Pons (tissue), 1 donor: Measurements from ENCODE around the gene PACSIN1.

Experiments used
- DNase-seq: peaks from one replicate; pipeline ENCODE4 v3.0.0-alpha.2; 2016; ENCODE audit warnings: low spot score

The PACSIN1 gene

GRCh38 chr6:34544776-34545471 is 79.0 kb downstream of the PACSIN1 start:
- DNase-seq, result no peak

GRCh38 chr6:34546551-34547321 is 80.9 kb downstream of the PACSIN1 start:
- peak; percentile 17 for DNase-seq

GRCh38 chr6:34547701-34548644 is 82.1 kb downstream of the PACSIN1 start:
- no peak for DNase-seq

GRCh38 chr6:34549026-34549803 is 83.3 kb downstream of the PACSIN1 start:
- no peak for DNase-seq

- DNase-seq, result no peak
Observed at GRCh38 chr6:34549804-34550202, 83.9 kb downstream of the PACSIN1 start.

- no peak for DNase-seq
Observed at GRCh38 chr6:34551720-34552119, 85.8 kb downstream of the PACSIN1 start.

- no peak for DNase-seq
Observed at GRCh38 chr6:34552620-34553019, 86.7 kb downstream of the PACSIN1 start.

- DNase-seq, result no peak
Observed at GRCh38 chr6:34553146-34553545, 87.3 kb downstream of the PACSIN1 start.

GRCh38 chr6:34553750-34554149 is 87.9 kb downstream of the PACSIN1 start:
- no peak for DNase-seq

GRCh38 chr6:34554291-34555006 is 88.6 kb downstream of the PACSIN1 start:
- DNase-seq, result no peak

GRCh38 chr6:34555007-34555322 is 89.1 kb downstream of the PACSIN1 start:
- DNase-seq, result no peak

GRCh38 chr6:34555328-34555727 is 89.5 kb downstream of the PACSIN1 start:
- DNase-seq, result no peak

GRCh38 chr6:34556031-34556471 is 90.2 kb downstream of the PACSIN1 start, which contains the start of gene SPDEF:
Gene SPDEF (minus strand): TSS chr6:34556329. CDS start chr6:34544455, 11,874 bp downstream.
- no peak for DNase-seq

- no peak for DNase-seq
Observed at GRCh38 chr6:34556493-34556892, 90.6 kb downstream of the PACSIN1 start.

GRCh38 chr6:34557228-34557627 is 91.4 kb downstream of the PACSIN1 start:
- DNase-seq, result no peak

GRCh38 chr6:34558172-34558714 is 92.4 kb downstream of the PACSIN1 start:
- no peak for DNase-seq

GRCh38 chr6:34559651-34560365 is 93.9 kb downstream of the PACSIN1 start:
- no peak for DNase-seq

GRCh38 chr6:34560366-34561226 is 94.7 kb downstream of the PACSIN1 start:
- DNase-seq, result peak; percentile 47

GRCh38 chr6:34561227-34561530 is 95.3 kb downstream of the PACSIN1 start:
- no peak for DNase-seq
